Osteoblast (primary cell): ENCODE measurements around the gene ELOVL7. TPM values are rescaled to one million over a fixed set of nuclear protein-coding genes. Genes with fewer than 3 reads are reported as not detected.

Source experiments
- DNase-seq: peaks from one replicate; pipeline ENCODE4 v3.0.0; 2011; ENCODE audit warnings: low spot score, mixed read lengths; ENCODE audit not compliant: insufficient read length; ENCODE audit errors: missing footprints
- H2AFZ ChIP-seq: 2 replicates; pipeline ENCODE4 v1.6.0; 2011; ENCODE audit warnings: mild to moderate bottlenecking, low read length
- H3K27ac ChIP-seq: 2 replicates; pipeline ENCODE4 v1.5.1; 2011; ENCODE audit warnings: mild to moderate bottlenecking, low read depth, low read length, moderate library complexity
- H3K27me3 ChIP-seq: 2 replicates; pipeline ENCODE4 v1.6.0; 2012; ENCODE audit warnings: mild to moderate bottlenecking, control low read depth, inconsistent platforms, low read length, moderate library complexity; ENCODE audit not compliant: insufficient read depth
- H3K36me3 ChIP-seq: 2 replicates; pipeline ENCODE4 v1.5.1; 2011; ENCODE audit warnings: mild to moderate bottlenecking, low read length, control low read depth, moderate library complexity; ENCODE audit not compliant: insufficient read depth
- H3K4me1 ChIP-seq: 2 replicates; pipeline ENCODE4 v1.5.1; 2011; ENCODE audit warnings: mild to moderate bottlenecking, low read length, control low read depth, moderate library complexity; ENCODE audit not compliant: insufficient read depth
- H3K4me2 ChIP-seq: 2 replicates; pipeline ENCODE4 v1.6.0; 2011; ENCODE audit warnings: mild to moderate bottlenecking, low read length; ENCODE audit not compliant: insufficient read depth
- H3K4me3 ChIP-seq: fragments of 200-600 bp; sonication (generic); 3 replicates; pipeline ENCODE4 v1.5.1; 2012; ENCODE audit warnings: mild to moderate bottlenecking, low read length, inconsistent platforms; ENCODE audit not compliant: insufficient read depth
- H3K79me2 ChIP-seq: 2 replicates; pipeline ENCODE4 v1.6.0; 2012; ENCODE audit warnings: mild to moderate bottlenecking, low read length, control low read depth, inconsistent platforms; ENCODE audit not compliant: insufficient read depth
- H3K9me3 ChIP-seq: 2 replicates; pipeline ENCODE4 v1.5.1; 2011; ENCODE audit warnings: low read depth, low read length, control low read depth
- H4K20me1 ChIP-seq: 2 replicates; pipeline ENCODE4 v1.6.0; 2012; ENCODE audit warnings: mild to moderate bottlenecking, low read length, control low read depth; ENCODE audit not compliant: insufficient read depth
- CTCF ChIP-seq: IDR thresholded peaks from 2 replicates; pipeline ENCODE4 v1.5.1; 2011; ENCODE audit warnings: mild to moderate bottlenecking, low read depth, low read length, moderate library complexity; ENCODE audit errors: extremely low read depth
- total RNA-seq: library from RNA; depleted of rRNA; stranded (reverse); fragments of >200 nt; gene quantifications from 2 replicates; pipeline ENCODE4 v1.2.3, GENCODE V29; 2012

Gene ELOVL7
- total RNA-seq, 1 donor, result under 0.01 TPM

GRCh38 chr5:60765019-60765709 is 78.9 kb downstream of the ELOVL7 start:
- H3K4me3 ChIP-seq, result no peak overlapping the region
- no peaks in the 10 kb centered on the region for H3K4me1 ChIP-seq
- H3K27me3 ChIP-seq, result no peaks in the 10 kb centered on the region
- no peaks in the 10 kb centered on the region for H3K9me3 ChIP-seq
- no peak overlapping the region for H3K4me2 ChIP-seq
- no peak overlapping the region for H2AFZ ChIP-seq
- no peaks in the 10 kb centered on the region for H3K36me3 ChIP-seq
- no peak for DNase-seq
- H4K20me1 ChIP-seq, result no peaks in the 10 kb centered on the region
- no peaks in the 10 kb centered on the region for H3K79me2 ChIP-seq
- H3K27ac ChIP-seq, result no peak overlapping the region
- TF ChIP-seq CTCF, result no peak

GRCh38 chr5:60763061-60763460 is 81.0 kb downstream of the ELOVL7 start:
- no peaks in the 10 kb centered on the region for H3K27me3 ChIP-seq
- H2AFZ ChIP-seq, result no peak overlapping the region
- H3K79me2 ChIP-seq, result no peaks in the 10 kb centered on the region
- H3K36me3 ChIP-seq, result no peaks in the 10 kb centered on the region
- H3K4me2 ChIP-seq, result no peak overlapping the region
- H3K4me3 ChIP-seq, result no peak overlapping the region
- no peak for TF ChIP-seq CTCF
- no peaks in the 10 kb centered on the region for H4K20me1 ChIP-seq
- no peaks in the 10 kb centered on the region for H3K9me3 ChIP-seq
- H3K4me1 ChIP-seq, result no peaks in the 10 kb centered on the region
- H3K27ac ChIP-seq, result no peak overlapping the region
- DNase-seq, result no peak

- Histone ChIP-seq H3K9me3 (no peaks in the 10 kb centered on the region), H4K20me1 (no peaks in the 10 kb centered on the region), H3K27me3 (no peaks in the 10 kb centered on the region), H3K4me3 (no peak overlapping the region), H3K4me1 (no peaks in the 10 kb centered on the region), H3K79me2 (no peaks in the 10 kb centered on the region), H3K36me3 (no peaks in the 10 kb centered on the region), H3K27ac (no peak overlapping the region), H2AFZ (no peak overlapping the region), H3K4me2 (no peak overlapping the region)
- no peak for DNase-seq
- TF ChIP-seq CTCF, result no peak
Observed at GRCh38 chr5:60754495-60754894, 89.6 kb downstream of the ELOVL7 start.

GRCh38 chr5:60744682-60745081 is 99.4 kb downstream of the ELOVL7 start:
- no peaks in the 10 kb centered on the region for H3K9me3 ChIP-seq
- no peaks in the 10 kb centered on the region for H3K36me3 ChIP-seq
- no peaks in the 10 kb centered on the region for H4K20me1 ChIP-seq
- H3K4me3 ChIP-seq, result no peak overlapping the region
- no peak overlapping the region for H3K27ac ChIP-seq
- H2AFZ ChIP-seq, result no peak overlapping the region
- H3K4me1 ChIP-seq, result no peaks in the 10 kb centered on the region
- no peak for TF ChIP-seq CTCF
- no peak for DNase-seq
- no peaks in the 10 kb centered on the region for H3K79me2 ChIP-seq
- no peaks in the 10 kb centered on the region for H3K27me3 ChIP-seq
- H3K4me2 ChIP-seq, result no peak overlapping the region
